Parathyroid adenoma (tissue), 2 donors: ENCODE results near the gene LIMS1.

Experiments used
- H2AFZ ChIP-seq: fragments of 300-600 bp; sonication (generic); one replicate; pipeline ENCODE4 v1.7.0; 2017; ENCODE audit warnings: antibody characterized with exemption, mild to moderate bottlenecking
- H3K27ac ChIP-seq: fragments of 300-600 bp; sonication (generic); one replicate; pipeline ENCODE4 v1.7.0; 2017
- H3K27me3 ChIP-seq: fragments of 300-600 bp; sonication (generic); one replicate; pipeline ENCODE4 v1.7.0; 2017; ENCODE audit warnings: low read length; ENCODE audit not compliant: control insufficient read depth, insufficient read depth
- H3K36me3 ChIP-seq: fragments of 300-600 bp; sonication (generic); one replicate; pipeline ENCODE4 v1.7.0; 2017; ENCODE audit warnings: low read length; ENCODE audit not compliant: control insufficient read depth, insufficient read depth
- H3K4me1 ChIP-seq: fragments of 300-600 bp; sonication (generic); one replicate; pipeline ENCODE4 v1.7.0; 2017; ENCODE audit warnings: control low read depth
- H3K4me2 ChIP-seq: fragments of 300-600 bp; sonication (generic); one replicate; pipeline ENCODE4 v1.7.0; 2017; ENCODE audit warnings: low read length
- H3K4me3 ChIP-seq: fragments of 300-600 bp; sonication (generic); one replicate; pipeline ENCODE4 v1.7.0; 2017; ENCODE audit warnings: low read depth, low read length
- H3K79me2 ChIP-seq: fragments of 300-600 bp; sonication (generic); one replicate; pipeline ENCODE4 v1.7.0; 2017; ENCODE audit warnings: control low read depth
- H3K9ac ChIP-seq: fragments of 300-600 bp; sonication (generic); one replicate; pipeline ENCODE4 v1.7.0; 2017; ENCODE audit warnings: mild to moderate bottlenecking
- H3K9me3 ChIP-seq: fragments of 300-600 bp; sonication (generic); one replicate; pipeline ENCODE4 v1.7.0; 2017; ENCODE audit warnings: low read length; ENCODE audit not compliant: control insufficient read depth
- TF ChIP-seq, protein P1 (sequence below): fragments of 300-600 bp; sonication (generic); IDR thresholded peaks from one replicate; pipeline ENCODE4 v1.7.0; 2017; ENCODE audit warnings: antibody characterized with exemption, mild to moderate bottlenecking
- donor health status: primary hyperparathyroidism.

Gene LIMS1

DNA sequence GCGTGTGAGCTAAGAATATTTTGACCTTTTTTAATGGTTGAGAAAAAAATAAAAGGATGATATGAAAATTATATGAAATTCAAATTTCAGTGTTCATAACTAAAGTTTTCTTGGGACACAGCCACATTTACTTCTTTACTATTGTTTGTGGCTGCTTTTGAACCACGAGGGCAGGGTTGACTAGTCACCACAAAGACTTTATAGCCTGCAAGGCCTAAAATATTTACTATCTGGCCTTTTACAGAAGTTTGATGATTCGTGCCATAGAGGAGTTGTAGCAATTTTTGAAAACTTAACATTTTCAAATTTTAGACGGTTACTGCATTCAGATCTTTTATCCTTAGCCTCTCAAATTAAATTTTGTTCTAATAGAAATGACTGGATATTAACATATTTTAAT is 69.9 kb downstream of the LIMS1 start:
- Histone ChIP-seq H3K9me3 (no peaks in the 10 kb centered on the region), H3K4me2 (no peak overlapping the region), H3K4me1 (no peaks in the 10 kb centered on the region), H3K4me3 (no peak overlapping the region), H3K36me3 (no peaks in the 10 kb centered on the region), H3K9ac (no peak overlapping the region), H2AFZ (no peak overlapping the region), H3K27me3 (no peaks in the 10 kb centered on the region), H3K27ac (no peak overlapping the region), H3K79me2 (peaks cover 20% of the 10 kb centered on the region)
- TF ChIP-seq, protein P1, sequence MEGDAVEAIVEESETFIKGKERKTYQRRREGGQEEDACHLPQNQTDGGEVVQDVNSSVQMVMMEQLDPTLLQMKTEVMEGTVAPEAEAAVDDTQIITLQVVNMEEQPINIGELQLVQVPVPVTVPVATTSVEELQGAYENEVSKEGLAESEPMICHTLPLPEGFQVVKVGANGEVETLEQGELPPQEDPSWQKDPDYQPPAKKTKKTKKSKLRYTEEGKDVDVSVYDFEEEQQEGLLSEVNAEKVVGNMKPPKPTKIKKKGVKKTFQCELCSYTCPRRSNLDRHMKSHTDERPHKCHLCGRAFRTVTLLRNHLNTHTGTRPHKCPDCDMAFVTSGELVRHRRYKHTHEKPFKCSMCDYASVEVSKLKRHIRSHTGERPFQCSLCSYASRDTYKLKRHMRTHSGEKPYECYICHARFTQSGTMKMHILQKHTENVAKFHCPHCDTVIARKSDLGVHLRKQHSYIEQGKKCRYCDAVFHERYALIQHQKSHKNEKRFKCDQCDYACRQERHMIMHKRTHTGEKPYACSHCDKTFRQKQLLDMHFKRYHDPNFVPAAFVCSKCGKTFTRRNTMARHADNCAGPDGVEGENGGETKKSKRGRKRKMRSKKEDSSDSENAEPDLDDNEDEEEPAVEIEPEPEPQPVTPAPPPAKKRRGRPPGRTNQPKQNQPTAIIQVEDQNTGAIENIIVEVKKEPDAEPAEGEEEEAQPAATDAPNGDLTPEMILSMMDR: no peak

DNA sequence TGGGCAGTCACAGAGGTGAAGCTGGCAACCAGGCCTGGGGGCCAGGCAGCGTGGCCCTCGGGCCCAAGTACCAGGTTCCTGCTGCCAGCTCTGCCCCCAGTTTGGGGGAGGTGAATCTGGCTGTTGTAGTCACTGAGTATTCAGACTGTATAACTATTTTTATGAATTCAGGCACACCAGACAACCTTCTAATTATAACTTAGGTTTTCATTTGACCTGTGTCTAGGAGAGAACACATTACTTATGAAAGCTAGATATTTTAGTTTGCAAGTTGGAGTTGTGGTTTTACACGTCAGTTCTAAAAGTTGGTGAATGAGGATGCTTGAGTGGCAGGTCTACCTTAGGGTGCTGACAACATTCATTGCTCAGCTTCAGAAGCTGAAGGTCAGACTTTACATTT is 71.7 kb downstream of the LIMS1 start:
- no peak overlapping the region for H3K4me2 ChIP-seq
- H3K9me3 ChIP-seq: no peaks in the 10 kb centered on the region
- H3K36me3 ChIP-seq: no peaks in the 10 kb centered on the region
- H3K4me1 ChIP-seq: no peaks in the 10 kb centered on the region
- H3K27ac ChIP-seq: no peak overlapping the region
- no peak overlapping the region for H3K9ac ChIP-seq
- no peak overlapping the region for H3K4me3 ChIP-seq
- no peaks in the 10 kb centered on the region for H3K27me3 ChIP-seq
- H3K79me2 ChIP-seq: peaks cover 15% of the 10 kb centered on the region
- H2AFZ ChIP-seq: no peak overlapping the region
- TF ChIP-seq, protein P1: no peak

DNA sequence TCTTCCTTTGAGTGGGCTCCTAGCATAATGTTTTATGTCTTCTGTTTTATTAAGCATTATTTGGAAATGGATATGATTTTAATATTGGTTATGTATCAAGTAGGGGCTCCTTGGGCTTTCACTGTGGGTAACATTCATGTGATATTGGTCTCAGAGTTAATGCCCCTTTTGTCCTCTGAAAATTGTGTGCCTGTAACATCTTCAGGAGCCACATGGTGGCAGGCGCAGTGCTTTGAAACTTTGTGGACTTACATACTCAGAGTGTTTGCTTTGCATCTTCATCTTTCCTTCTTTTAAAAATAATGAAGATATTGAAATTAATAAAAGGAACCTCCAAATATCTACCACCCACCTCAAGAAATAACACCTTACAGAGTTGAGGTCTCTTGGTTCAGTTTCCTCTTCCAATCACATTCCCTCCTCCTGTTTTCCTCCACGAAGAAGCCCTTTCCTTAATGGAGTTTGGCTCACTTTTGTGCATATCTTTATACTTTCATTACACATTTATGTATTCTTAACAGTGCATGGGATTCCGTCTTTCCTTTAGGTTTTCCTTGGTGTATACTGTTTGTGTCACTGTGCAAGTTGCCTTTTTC is 73.5 kb downstream of the LIMS1 start:
- Histone ChIP-seq H3K79me2 (peaks cover 20% of the 10 kb centered on the region), H3K27ac (no peak overlapping the region), H2AFZ (no peak overlapping the region)

DNA sequence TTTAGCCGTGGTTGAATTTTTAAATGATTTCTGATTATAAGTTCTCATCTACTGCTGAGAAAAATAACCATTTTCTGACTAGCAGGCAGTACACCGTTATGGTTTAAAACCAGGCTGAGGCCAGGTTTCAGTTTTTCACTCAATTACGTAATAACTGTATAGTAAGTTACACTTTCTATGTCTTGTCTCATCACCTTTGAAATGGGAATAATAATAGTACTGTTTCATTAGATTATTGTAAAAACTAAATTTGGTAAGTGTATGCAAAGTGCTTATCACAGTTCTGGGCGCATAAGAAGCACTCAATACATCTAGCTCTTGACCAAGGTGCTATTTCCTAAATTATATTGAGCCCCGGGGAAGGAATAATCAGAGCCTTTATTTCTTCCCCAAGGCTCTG is 76.8 kb downstream of the LIMS1 start:
- H3K9ac ChIP-seq: no peak overlapping the region

More for the DNA sequence above, 73.5 kb downstream of the LIMS1 start:
- Histone ChIP-seq H3K36me3 (no peaks in the 10 kb centered on the region), H3K4me3 (no peak overlapping the region), H3K4me1 (no peaks in the 10 kb centered on the region), H3K9me3 (no peaks in the 10 kb centered on the region), H3K4me2 (no peak overlapping the region), H3K9ac (no peak overlapping the region), H3K27me3 (no peaks in the 10 kb centered on the region)
- TF ChIP-seq, protein P1: no peak

DNA sequence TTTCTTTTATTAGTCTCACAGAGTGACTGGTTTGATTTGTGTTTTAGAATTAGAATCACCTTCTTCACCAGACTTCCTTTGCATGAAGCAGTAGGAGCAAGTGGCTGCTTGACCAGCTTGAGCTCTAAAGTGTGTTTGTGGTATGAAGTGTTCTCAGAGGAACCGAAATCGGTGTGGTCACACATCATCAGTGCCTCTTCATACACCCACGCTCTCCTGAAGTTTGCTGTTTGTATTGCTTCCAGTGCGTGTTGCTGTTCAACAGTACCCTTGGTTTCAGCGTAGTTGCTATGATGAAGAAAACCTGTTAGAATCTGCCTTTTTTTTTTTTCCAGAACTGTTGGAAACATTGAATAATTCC is 77.9 kb downstream of the LIMS1 start:
- H3K27ac ChIP-seq: no peak overlapping the region
- peaks cover under 1% of the 10 kb centered on the region for H3K4me1 ChIP-seq
- no peak overlapping the region for H3K4me3 ChIP-seq

More for the DNA sequence above, 76.8 kb downstream of the LIMS1 start:
- H3K4me3 ChIP-seq: no peak overlapping the region
- TF ChIP-seq, protein P1: no peak
- no peaks in the 10 kb centered on the region for H3K9me3 ChIP-seq
- H2AFZ ChIP-seq: no peak overlapping the region
- H3K27me3 ChIP-seq: no peaks in the 10 kb centered on the region
- peaks cover 22% of the 10 kb centered on the region for H3K79me2 ChIP-seq
- no peaks in the 10 kb centered on the region for H3K36me3 ChIP-seq
- H3K4me1 ChIP-seq: no peaks in the 10 kb centered on the region
- no peak overlapping the region for H3K4me2 ChIP-seq
- no peak overlapping the region for H3K27ac ChIP-seq

More for the DNA sequence above, 77.9 kb downstream of the LIMS1 start:
- Histone ChIP-seq H3K9ac (no peak overlapping the region), H3K27me3 (no peaks in the 10 kb centered on the region), H3K4me2 (no peak overlapping the region), H3K9me3 (no peaks in the 10 kb centered on the region), H3K79me2 (peaks cover 25% of the 10 kb centered on the region), H3K36me3 (no peaks in the 10 kb centered on the region), H2AFZ (no peak overlapping the region)
- TF ChIP-seq, protein P1: no peak
